ENCODE measurements around the gene ZNF106. TPM values are rescaled to one million over a fixed set of nuclear protein-coding genes. Genes with fewer than 3 reads are reported as not detected.

Gene ZNF106
- total RNA-seq, 1 donor from 2014 or later: 58.9 TPM

DNA sequence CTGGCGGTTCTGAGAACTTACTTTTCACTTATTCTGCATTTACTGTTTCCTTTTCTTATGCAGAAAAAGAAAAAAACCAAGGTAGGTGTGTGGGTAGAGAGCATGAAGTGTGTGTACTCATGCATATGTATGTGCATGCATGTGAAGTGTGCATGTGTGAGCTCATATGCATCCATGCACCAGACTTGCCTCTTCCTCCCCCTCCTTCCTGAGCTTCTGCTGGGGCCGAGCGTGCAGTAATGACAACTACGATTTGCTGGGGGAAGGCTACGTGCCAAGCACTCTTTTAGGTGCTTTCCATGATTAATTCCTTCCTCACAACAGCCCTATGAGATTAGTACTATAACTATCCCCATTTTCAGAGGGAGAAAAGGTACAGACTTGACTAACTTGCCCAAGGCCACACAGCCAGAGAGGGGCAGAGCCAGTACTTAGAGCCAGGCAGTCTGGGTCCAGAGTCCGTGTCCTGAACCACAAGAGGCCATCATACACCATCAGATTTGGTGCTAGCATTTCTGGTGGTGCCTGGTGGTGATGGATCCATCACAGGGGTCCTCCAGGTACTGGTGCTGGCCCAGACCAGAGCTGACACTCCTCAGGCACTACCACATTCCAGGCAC is 85.0 kb downstream of the ZNF106 start:
- DNase-seq (ENCODE audit: low spot score): no peak

DNA sequence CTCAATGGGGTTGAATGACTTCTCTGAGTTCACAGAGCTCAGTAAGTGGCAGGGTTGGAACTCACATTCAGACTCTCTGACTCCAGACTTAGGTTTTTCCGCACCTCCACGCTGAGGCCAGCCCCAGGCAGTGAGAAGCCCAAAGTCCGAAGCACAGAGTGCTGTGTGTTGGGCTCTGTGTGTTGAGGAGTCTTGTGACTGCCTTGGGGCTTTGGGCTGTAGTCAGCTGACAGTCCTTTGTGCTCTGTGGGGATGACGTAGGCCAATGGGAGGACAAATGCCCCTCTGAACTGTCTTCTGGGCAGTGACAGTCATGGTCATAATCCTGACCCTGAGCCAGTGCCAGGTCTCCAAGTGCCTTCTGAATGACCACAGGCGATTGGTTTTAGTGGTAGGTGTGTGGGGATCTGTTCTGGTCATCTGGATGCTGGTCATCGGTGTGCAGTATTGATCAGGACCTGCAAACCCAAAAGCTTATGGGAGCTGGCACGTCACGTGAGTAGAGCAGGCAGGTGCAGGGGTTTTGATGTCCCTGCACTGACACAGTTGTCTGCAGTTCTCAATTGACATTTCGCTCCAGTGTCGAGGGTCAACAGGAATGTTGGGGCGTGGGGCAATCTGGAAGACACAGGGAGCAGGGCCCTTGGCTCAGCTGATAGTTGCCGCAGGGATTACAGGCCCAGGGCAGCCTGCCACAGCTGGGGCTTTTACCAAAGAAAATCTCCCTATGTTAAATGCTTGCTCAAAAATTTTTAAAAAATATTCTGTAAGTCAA is 86.3 kb downstream of the ZNF106 start:
- DNase-seq (ENCODE audit: low spot score): no peak

DNA sequence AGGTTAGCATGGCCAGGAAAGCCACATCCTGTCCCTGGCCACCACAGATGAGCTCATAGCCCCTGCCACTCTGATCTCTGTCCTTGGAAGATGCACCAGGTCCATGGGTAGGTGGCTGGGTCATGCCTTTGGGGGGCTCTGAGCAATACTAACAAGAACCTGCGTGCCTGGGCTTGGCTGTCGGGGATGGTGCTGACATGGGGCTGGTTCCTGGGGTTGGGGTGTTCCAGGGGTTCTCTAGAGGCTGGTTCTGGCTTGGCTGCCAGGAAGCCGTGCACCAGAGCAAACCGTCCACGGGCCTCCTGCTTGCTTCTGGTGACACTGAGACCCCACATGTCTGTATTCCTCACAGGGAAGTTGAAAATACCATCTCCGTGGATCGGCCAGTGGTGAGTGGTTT is 87.6 kb downstream of the ZNF106 start:
- no peak for DNase-seq (ENCODE audit: low spot score)

DNA sequence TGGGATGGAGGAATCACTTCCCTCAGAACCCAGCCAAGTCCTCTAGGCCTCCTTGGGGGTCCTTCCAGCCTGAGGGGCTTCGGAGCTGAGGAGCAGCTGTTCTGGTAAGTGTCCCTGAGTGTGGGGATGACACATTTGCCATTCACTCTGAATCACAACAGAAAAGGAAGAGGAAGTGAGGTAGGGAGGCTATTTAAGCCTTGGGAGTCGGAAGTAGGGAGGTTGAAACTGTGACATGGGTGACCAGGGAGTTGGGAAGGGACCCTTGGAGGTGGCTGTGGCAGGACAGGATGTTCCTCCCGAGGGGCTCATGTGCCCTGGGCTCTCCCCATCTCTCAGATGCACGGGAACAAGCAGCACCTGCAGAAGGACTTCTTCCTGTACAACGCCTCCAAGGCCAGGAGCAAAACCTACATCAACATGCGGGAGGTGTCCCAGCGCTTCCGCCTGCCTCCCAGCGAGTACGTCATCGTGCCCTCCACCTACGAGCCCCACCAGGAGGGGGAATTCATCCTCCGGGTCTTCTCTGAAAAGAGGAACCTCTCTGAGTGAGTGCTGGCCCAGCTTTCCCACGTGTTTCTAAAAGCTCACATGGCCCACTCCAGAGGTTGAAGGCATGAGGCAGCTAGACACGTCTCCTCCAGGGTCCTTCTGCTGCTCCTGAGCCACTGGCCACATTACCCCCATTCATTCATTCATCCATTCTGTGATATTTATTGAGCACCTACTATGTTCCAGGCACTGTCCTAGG is 88.3 kb downstream of the ZNF106 start:
- no peak for DNase-seq (ENCODE audit: low spot score)

DNA sequence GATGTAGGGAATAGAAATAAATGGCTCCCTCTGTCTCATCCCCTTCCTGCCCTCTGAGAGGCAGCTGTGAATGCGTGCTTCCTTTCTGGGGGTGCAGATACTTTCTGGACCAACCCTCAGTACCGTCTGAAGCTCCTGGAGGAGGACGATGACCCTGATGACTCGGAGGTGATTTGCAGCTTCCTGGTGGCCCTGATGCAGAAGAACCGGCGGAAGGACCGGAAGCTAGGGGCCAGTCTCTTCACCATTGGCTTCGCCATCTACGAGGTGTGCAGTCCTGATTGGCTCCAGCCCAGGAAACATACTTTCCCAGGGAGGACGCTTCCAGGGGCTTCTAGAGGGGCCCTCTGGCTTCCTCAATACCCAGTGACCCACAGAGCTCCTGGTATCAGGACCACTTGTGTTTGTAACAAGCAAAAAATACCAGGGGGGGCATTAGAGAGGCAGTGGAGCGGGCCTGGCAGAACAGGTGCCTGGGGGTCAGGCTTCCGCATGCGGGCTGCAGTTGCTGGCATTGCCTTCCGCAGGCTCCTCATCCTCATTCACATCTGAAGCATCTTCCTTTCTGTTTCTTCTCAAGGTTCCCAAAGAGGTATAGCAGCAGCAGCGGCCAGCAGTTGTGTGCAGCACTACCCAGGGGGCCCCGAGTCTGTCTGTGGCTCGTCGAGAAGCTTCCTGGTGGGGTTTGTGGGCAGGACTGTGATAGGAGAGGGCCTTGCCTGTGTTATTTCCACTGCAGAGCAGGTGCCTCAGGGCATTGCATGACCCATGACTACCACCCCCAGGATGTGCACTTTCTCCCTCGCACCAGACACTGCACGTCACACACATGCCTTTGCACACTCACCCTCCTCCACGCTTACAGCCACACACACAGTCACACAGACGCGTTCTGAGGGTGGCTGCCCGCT is 89.1 kb downstream of the ZNF106 start:
- DNase-seq (ENCODE audit: low spot score): no peak

DNA sequence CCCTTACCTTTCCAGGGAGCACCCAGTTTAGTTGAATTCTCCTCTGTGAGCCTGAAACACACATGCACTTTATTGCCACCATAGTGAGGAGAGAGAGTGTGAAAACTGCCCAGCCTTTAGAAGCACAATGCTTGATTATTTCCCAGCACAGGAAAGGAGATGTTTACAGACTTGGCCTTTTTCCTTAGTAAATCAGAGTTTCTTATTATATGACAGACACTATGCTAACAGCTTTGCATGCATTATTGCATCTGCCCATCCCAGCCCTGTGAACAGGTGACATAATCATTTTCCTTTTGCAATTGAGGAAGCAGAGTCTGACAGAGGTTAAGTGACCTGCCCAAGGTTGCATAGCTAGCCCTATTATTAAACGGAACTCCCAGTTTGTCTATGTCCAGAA is 95.1 kb downstream of the ZNF106 start:
- no peak for DNase-seq (ENCODE audit: low spot score)

DNA sequence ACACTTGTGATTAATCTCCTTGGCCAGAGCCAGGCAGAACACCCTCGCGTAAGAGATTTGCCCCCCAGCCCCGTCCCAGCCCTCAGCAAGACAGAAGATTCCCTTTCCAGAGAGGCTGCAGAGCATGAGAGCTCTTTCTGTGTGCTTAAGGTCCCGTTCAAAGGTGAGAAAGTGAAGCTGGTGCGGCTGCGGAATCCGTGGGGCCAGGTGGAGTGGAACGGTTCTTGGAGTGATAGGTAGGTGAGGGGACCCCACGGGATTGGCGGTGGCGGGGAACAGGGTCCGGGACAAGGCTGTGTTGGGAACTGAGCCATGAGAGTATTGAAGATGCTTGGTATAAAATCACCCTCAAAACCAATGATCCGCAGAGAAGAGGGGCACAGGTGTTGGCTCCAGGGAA is 96.8 kb downstream of the ZNF106 start:
- DNase-seq (ENCODE audit: low spot score): no peak

DNA sequence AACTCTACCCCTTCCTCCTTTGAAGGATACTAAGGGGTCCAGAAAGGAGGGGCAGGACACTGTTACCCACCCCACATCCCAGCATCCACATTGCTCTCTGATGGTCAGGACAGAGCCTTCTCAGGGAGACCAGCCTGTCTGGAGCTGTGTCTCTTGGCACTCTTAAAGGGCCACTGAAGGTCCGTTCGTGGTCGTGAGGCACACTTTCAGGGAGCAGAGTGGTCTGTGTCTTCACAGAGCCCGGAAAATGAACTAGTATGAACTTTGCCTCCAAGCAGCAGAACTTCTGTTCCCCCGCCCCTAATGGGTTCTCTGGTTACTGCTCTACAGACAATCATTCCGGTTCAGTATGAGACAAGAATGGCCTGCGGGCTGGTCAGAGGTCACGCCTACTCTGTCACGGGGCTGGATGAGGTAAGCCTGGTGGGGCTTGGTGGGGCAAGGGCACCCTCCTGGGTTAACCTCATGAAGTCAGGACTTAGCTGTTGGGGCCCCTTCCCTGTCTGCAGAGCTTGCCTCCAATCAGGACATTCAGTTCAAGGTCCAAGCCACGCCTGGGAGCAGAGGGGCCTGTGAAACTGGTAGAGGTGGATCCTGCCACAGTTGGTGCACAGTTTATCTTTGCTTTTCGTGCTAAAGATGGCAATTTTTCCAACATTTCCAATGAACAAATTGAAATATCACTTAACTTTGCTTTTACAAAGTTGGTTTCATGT is 98.5 kb downstream of the ZNF106 start:
- DNase-seq (ENCODE audit: low spot score): no peak

DNA sequence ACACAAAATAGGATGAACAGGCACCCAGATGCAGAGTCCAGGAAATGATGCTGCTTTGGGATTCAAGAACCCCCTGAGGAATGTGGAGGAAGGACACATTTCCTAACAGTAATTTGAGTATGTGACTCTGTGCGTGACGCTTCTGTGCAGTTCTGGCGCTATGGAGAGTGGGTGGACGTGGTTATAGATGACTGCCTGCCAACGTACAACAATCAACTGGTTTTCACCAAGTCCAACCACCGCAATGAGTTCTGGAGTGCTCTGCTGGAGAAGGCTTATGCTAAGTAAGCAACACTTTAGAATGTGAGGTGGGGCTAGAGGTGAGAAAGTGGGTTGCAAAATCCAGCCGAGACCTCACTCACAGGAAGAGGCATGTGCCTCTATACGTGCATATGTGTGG is 103.3 kb downstream of the ZNF106 start:
- no peak for DNase-seq (ENCODE audit: low spot score)

DNA sequence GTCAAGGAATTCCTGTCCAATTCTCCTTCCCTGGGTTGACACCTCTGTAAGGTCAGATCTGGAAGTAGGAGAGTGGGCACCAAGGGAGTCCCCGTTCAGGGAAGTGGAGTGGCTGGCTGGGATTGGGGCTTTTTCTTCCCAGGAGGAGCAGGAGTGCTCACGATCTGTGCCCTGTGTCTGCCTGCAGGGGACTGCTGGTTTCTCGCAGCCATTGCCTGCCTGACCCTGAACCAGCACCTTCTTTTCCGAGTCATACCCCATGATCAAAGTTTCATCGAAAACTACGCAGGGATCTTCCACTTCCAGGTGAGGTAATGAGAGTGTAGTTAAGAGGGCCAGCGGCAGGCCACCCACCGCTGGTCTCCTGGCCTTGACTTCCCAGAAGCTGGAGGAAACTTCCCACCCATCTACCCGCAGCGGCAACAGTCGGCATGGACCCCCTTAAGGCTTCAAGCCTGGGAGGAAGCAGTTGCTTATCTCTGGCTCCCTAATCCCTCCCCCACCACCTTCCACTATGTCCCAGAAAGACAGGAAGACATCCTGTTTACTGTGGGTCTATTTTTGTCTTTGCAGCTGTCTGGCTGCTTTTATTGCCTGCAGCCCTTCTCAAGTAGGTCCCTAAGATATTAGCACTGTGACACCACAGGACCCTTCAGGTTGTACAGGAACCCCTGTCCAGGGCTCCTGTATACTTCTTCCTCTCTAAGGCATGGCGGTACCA is 104.8 kb downstream of the ZNF106 start:
- no peak for DNase-seq (ENCODE audit: low spot score)

DNA sequence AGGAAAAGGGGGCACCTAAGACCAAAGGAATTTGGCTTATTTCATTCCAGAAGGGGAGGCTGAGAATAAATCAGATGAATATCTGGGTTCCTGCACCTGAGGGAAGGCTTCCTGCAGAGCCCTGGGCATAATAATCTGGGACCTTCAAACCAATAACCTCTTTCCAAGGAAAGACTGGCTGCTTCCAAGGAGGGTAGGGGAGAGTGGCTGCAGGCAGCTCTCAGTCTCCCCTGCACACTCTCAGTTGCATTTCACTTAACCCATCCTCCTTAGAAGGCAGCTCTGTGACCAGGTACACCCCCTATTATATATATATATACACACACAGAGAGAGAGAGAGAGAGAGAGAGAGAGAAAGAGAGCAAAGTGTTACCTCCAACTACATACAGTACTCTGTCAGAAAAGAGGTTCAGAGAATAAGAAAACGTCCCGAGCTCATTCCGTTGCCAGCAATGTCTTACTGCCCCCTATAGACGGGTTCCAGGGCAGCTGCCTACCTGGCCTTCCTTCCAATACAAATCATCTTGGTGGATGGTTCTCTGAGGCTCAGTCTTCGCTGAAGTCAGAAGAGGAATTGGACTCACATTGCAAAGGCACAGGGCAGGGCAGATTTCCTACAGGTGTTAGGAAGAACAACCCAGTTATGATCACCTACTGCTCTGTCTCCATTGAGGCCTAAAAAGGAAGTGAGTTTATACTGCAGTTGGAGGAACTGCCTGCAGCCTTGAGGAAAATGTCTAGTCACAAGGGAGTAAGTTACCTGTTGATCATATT is 105.5 kb downstream of the ZNF106 start:
- DNase-seq (ENCODE audit: low spot score): no peak

DNA sequence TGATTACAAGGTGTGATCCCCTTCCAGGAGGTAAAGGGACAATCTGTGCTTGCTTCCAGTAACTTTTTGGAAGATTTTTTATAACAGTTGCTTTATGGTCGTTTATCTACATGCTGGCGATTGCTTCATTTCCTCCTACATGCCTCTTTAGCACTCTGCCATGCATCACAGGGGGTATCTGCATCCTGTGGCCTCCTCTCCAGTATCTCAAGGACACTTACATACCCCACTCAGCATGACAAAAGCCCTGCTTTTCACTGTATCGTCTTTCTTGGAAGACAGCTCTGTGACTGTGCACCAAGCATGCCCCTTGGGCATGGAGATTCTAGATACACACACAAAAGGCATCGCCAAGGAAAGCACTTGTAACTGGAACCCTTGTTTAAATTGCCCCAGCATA is 106.3 kb downstream of the ZNF106 start:
- no peak for DNase-seq (ENCODE audit: low spot score)

DNA sequence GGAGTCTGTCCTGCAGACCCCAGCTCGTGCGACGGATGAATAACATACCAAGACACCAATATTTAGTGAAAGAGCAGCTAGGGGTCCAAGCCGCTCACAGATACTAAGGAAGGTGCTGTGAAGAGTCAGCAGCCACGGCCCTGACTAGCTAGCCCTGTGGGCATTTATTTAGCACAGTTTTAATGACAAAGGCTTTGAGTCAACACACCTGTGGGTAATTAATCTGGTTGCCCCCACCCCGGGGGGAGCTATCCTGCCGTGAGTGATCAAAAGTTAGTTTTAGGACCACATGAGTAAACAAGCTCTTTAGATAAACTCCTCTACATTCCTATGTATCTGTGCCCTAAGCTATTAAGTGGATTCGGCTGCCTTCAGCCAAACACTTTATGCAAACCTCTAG is 112.9 kb downstream of the ZNF106 start:
- no peak for DNase-seq (ENCODE audit: low spot score)

DNA sequence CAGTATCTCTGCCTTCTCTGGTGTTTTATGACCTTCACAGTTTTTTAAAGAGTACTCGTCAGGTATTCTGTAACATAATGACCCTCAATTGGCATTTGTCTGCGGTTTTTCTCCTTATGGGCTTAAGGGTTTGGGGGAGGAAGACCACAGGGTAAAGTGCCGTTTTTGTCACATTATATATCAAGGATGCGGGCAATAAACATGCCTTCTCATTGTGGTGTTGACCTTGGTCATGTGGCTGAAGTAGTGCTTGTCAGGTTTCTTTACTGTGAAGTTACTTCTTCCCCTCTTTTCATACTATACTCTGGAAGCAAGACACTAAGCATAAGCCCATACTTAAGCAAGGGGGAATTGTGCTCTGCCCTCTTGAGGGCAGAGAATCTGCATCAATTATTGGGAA is 115.0 kb downstream of the ZNF106 start:
- no peak for DNase-seq (ENCODE audit: low spot score)

DNA sequence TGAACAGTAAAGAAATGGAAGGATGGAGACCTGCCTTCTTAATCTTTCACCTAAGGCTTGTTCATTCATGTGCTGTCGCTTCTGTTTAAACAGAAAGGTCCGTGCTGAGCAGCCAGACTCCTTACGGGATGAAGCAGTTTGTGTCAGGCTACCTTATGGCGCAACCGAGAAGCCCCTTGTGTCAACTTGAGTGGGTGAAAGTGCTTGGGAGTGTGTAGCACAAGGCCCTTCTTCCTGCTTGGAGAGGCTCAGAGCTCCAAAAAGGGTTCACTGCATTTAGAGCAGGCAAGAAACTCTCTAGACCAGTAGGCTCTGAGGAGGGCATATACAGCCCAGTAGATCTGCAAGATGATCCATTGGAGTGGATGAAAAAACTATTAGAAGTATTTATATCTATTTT is 115.7 kb downstream of the ZNF106 start:
- no peak for DNase-seq (ENCODE audit: low spot score)

DNA sequence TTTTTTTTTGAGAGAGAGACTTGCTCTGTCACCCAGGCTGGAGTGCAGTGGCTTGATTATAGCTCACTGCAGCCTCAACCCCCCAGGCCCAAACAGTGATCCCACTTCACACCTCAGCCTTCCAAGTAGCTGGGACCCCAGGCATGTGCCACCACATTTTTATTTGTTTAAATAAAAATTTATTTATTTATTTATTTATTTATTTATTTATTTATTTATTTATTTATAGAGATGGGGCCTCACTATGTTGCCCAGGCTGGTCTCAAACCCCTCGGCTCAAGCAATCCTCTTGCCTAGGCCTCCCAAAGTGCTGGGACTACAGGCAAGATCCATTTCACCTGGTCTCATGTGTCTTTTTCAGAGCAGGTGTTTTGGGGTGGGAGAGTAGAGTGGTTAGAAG is 116.1 kb downstream of the ZNF106 start:
- no peak for DNase-seq (ENCODE audit: low spot score)

DNA sequence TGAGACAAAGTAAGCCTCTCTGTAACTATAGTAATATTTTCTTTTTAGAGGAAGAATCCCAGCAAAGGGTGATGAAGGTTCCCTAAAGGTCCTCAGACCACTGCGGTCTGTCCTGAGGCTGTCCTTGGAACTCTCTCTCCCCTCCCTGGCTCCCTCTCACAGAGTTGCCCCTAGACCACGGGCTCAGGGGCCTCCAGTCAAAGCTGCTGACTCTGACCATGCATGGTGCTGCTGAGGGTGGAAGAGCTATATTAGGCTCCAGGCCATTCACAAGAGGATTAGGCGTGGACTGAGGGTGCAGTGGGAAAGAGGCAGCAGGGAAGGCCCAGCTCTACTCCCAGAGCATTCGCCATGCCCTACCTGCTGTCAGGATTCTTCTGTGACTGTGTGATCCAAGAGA is 117.0 kb downstream of the ZNF106 start:
- DNase-seq (ENCODE audit: low spot score): no peak

DNA sequence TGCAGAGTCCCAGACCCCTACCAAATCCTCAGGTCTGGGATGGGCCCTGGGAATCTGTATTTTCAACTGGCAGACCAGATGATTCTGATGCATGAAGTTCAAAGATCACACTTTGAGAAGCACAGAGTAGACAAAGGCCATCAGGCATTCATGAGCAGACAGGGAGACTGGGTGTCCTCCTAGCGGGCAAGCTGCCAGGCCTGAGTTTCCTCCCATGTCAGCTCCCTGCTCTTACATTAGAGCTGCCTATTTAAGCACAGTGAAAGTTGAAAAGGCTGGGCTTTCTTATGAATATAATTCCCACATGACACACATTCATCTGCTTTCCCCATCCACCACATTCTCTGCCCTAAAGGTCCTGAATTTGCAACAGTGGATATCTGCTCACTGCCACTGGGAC is 117.7 kb downstream of the ZNF106 start:
- no peak for DNase-seq (ENCODE audit: low spot score)

DNA sequence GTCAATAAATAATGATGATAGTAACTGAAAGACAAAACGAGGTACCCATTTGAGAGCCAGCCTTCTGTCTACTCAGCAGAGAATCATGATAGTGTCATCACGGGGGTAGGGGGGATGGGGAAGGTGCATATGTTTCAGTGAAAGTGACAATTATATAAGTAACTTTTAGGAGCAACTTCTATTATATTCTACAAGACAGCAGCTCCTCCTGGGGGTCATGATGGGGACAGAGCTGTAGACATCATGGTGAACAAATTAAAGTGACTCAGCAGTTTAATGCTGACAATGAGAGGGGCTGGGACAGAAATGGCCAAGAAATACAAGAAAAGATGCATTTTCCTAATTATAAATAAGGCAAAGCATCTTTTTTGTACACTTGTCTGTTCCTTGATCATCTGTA is 119.8 kb downstream of the ZNF106 start:
- no peak for DNase-seq (ENCODE audit: low spot score)

DNA sequence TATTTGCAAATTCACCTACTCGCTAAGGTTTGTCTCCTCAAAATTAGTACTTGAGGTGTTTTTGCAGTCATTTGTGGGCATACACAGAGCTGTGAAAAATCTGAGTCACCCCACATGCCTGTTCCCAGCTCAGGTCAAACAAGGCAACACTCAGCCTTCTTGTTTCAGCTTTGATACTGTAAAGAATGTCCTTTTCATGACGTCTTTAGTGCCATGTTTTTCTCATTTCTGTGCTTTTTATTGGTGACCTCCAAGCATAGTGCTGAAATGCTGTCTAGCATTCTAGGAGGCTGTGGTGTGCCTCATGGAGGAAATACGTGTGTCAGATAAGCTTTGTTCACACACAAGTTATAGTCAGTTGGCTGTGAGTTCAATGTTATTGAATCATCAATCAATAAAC is 122.8 kb downstream of the ZNF106 start:
- no peak for DNase-seq (ENCODE audit: low spot score)
